Measurements from ENCODE around the gene ZNF334.

ZNF334 gene

DNA sequence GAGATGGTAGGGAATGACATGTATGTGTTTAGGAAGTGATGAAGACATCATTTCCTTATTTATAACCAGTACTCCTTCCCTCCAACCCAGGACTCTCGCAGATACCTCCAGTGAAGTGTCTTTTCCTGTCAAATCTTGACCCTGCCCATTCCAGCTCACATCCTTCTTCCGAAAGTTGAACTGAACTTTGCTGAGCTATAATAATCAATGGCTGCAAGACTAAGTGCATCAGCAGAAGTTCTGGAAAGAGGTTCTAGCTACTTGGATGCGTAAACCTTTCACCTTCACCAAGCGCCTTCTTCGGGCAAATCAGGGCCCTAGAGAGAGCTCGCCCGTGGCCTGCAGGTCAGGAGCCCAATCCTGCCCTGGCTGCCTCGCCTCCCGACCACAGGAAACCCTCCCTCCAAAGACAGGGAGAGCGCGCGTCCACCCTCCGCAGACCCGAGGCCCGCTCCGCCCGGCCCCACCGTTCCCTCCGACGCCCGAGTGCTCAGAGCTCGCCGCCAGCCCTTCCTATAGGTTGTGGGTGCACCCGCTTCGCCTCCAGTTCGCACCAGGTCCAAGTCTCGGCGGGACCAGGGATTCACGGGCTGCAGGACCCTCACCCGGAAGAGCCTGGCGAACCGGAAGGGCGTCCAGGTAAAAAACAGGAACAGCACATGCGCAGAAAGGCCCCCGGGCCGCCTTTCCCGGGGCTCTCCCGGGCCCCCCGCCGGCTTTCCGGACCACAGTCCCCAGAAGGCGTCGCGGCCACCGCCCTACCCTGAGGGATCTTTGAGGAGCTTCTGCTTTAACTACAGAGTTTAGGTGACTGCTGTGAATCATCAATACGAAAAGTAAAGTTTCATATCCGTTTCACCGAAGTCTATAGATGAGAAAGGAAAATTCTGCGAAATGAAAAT, at the start of gene ZNF334:
Gene ZNF334 (minus strand): TSS at position 617 of the 902 bp plus-strand sequence. CDS start 1,457 bp downstream, outside the sequence.
- FAIRE-seq: no peak

DNA sequence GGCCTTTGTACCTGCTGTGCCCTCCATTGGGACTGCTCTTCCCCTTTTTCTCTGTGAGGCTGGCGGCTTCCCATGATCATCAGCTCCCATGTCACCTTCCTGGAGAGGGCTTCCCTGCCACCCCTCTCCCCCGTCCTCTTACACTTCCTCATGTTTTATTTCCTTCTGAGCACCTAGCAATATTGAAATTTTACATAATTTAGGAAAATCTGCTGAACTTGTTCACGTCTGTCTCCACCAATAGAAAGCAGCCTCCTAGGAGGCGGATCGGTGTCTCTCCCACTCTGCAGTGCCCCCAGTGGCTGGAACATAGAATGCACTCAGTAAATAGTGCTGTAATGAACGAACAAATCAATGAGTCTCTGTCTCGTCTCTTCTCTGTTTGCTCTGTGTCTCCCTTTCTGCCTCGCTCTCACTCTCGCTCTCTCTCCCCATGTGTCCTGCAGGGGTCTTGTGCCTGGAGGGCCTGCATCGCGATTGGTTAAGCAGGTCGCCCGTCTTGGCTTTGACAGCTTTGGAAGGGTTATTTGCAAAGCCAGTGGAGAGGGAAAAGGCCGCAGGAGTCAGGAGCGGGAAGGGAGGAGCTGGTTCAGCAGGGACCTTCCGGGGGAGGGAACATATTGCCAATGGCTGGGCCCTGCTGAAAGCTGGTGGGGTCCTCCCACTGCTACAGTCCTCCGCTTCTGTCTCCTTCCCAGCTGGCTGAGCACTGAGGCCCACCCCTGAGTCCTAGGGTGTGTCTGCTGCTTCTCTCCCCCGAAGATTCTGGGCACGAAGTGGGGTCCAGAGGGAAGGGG, 49.2 kb upstream of the ZNF334 start:
- DNase-seq (ENCODE audit: insufficient read length, low spot score) (peak; percentile 67), FAIRE-seq (no peak)
- TF ChIP-seq POLR2A (IDR thresholded peaks at IDR 0.05; ENCODE audit: low read depth, low read length): no peak

More for the DNA sequence above, at the start of gene ZNF334:
- peak; percentile 35; the same call in 1 of the 2 replicates for TF ChIP-seq POLR2A (IDR thresholded peaks at IDR 0.05; ENCODE audit: low read depth, low read length)
- DNase-seq (ENCODE audit: insufficient read length, low spot score): no peak

DNA sequence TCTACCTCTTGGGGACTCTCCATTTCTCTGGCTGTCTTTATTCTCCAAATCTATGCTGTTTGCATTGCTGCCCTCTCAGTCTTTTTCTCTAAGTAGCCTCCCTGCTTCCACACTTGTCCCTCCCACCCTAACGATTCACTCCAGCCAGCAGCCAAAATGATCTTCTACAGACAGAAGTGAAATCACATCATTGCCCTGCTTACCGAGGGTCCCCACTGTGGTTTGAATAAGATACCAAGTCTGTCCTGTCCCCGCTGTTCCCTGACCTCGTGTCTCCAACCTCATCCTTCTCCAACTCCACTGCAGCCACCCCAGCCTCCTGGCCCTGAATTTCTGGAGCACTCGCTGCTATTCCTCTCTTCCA, 48.6 kb upstream of the ZNF334 start:
- DNase-seq (ENCODE audit: insufficient read length, low spot score) (no peak), FAIRE-seq (no peak)
- TF ChIP-seq POLR2A (IDR thresholded peaks at IDR 0.05; ENCODE audit: low read depth, low read length): no peak

DNA sequence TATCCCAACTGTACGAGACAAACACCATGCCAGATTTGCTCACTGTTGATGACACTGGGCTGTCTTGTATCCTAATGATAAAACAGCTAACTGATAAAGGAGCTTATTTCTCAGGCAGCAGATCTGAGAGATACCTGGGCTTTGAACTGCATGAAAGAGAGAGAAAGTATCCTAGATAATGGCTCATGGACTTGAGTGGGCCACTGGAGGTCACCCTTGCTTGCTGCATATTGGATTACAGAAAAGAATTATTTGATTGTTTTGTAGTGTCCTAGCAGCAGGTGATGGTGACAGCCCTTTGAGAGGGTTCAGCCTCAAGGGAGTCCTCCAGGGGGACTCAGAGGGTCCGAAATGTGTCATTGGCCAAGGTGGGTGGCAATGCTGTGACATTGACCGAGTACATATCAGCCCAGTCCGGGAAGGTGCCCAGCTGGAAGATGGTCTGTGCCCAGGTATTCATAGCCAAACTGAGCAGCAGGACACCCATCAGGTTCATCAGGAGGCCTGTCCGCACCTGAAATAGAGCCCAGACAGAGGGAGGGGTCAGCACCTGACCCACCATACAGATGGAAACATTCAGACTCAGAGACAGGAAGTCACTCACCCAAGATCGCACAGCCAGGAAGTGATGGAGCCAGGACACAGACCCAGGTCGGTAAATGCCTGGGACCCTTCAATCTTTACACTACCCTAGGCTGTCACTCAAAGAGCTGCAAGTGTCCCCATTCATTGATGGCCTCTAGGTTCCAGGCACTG, 46.5 kb upstream of the ZNF334 start:
- TF ChIP-seq POLR2A (IDR thresholded peaks at IDR 0.05; ENCODE audit: low read depth, low read length): no peak
- FAIRE-seq (no peak), DNase-seq (ENCODE audit: insufficient read length, low spot score) (no peak)

DNA sequence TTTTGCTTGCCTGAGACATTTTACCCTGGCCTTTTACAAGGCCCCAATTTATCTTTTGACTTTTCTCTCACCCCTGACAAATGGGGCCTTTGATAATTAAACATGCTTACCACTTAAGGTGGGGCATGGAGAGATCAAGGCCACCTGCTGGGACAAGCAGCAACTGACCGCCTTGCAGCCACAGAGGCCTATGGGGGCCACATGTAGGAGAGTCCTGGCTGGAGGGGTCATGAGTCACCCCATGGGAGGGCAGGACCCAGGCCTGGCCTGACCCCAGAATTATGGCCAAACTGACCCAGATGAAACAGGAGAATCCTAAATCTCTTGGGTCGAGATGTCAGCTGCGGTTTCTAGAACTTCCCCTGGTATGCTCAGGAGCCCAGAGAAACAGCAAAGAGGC, 45.6 kb upstream of the ZNF334 start:
- FAIRE-seq (no peak), DNase-seq (ENCODE audit: insufficient read length, low spot score) (no peak)
- TF ChIP-seq POLR2A (IDR thresholded peaks at IDR 0.05; ENCODE audit: low read depth, low read length): no peak

DNA sequence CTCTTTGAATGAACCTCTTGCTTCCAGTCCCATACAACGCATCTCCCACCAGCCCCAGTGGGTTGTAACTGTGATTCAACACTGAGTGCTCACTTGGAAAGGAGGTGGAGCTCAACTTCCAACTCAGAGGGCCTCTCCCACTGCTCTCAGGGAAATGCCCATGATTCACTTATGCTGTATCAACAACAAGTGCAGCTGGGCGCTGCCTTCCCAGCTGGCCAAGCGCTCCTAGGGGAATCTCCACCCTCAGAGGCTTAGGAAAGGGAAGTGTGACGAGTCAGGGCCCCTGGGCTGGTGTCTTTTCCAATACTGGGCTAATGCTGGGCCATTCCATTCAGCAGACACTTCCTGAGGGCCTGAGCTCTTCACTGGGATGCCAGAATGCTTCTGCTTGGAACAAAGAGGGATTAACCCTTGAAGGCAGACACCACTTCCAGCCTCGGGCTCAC, 45.2 kb upstream of the ZNF334 start:
- peak; percentile 81 for FAIRE-seq
- DNase-seq (ENCODE audit: insufficient read length, low spot score): peak; percentile 81
- TF ChIP-seq POLR2A (IDR thresholded peaks at IDR 0.05; ENCODE audit: low read depth, low read length): no peak

DNA sequence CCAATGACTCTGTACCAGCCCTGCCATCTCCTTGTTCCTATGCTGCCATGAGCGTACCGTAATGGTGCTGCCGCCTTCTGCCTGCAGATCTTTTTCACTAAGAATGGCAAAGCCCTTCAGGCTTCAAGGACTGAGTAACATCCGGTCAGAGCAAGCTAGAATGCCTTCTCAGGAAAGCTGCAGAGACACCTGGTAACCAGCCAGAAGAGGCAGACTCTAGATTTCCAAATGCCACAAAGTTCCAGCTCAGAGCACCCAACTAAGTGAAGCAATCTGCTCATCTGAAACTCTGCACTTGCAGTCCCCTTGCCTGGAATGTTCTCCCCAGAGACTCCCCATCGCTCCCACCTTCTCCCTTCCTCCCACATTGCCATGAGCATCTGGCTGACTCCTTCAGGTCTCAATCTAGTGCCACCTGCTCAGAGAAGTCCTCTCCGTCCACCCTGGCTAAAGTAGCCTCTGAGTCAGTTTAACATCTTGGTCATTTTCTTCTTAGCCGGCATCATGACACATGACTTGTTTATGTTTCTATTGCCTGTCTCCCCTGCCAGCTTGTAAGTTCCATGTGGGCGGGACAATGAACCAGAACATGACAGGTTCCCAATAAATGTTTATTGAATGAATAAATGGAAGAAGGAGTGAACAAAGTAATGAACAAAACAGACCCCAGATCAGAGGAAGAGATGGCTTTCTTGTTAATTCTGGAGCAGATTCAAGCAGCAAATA, 44.0 kb upstream of the ZNF334 start:
- no peak for DNase-seq (ENCODE audit: insufficient read length, low spot score)
- FAIRE-seq: no peak
- no peak for TF ChIP-seq POLR2A (IDR thresholded peaks at IDR 0.05; ENCODE audit: low read depth, low read length)

DNA sequence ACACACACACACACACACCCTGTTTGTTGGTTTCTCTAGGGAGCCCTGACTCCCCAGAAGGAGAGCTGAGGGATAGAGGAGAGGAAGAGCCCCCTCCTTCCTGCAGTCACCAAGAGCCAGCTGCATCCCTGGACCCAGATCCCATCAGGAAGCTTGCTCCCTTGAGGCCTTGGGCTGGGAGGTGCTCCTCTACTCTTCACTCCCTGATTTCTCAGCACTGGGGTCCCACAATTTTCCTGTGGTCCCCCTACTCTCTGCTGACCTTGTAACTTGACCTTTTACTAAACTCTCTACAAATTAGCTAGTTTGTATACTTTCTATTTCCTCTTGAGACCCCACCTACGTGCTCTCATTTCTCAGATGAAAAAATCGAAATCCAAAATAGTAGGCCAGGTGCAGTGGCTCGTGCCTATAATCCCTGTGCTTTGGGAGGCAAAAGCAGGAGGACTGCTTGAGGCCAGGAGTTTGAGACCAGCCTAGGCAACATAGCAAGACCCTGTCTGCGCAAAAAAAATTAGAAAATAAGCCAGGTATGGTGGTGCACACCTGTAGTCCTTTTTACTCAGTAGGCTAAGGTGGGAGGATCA, 42.1 kb upstream of the ZNF334 start:
- TF ChIP-seq POLR2A (IDR thresholded peaks at IDR 0.05; ENCODE audit: low read depth, low read length): no peak
- FAIRE-seq (no peak), DNase-seq (ENCODE audit: insufficient read length, low spot score) (no peak)

DNA sequence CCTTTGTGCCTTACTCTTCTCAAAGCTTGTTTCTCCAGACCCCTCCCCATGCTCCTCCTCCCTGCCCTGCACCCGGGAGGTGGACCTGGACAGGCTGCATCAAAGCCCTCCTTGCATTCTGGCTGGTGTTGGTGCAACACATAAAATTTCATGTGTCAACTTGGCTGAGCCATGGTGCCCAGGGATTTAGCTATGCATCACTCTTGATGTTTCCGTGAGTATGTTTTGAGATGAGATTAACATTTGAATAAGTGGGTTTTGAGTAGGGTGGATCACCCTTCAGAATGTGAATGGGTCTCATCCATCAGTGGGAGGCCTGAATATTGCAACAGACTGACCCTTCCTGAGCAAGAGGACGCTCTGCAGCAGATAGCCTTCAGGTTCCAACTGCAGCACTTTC, 41.5 kb upstream of the ZNF334 start:
- no peak for TF ChIP-seq POLR2A (IDR thresholded peaks at IDR 0.05; ENCODE audit: low read depth, low read length)
- DNase-seq (ENCODE audit: insufficient read length, low spot score) (no peak), FAIRE-seq (no peak)

DNA sequence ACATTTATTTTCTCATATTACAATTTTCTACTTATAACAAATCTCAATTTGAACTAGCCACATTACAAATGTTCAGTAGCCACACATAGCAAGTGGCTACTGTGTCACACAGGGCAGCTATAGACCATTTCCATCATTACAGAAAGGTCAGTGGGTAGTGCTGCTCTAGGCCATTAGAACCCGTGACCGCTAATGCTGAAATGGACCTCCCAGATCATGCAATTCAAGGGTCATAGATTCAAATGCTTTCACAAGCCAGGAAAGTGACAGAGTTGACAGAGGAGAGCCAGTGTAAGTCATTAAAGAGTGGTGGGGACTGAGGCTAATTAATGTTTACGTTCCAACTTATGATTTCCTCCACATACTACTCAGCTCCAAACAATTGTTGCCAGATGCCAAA, 40.6 kb upstream of the ZNF334 start:
- TF ChIP-seq POLR2A (IDR thresholded peaks at IDR 0.05; ENCODE audit: low read depth, low read length): no peak
- DNase-seq (ENCODE audit: insufficient read length, low spot score): no peak
- FAIRE-seq: no peak

DNA sequence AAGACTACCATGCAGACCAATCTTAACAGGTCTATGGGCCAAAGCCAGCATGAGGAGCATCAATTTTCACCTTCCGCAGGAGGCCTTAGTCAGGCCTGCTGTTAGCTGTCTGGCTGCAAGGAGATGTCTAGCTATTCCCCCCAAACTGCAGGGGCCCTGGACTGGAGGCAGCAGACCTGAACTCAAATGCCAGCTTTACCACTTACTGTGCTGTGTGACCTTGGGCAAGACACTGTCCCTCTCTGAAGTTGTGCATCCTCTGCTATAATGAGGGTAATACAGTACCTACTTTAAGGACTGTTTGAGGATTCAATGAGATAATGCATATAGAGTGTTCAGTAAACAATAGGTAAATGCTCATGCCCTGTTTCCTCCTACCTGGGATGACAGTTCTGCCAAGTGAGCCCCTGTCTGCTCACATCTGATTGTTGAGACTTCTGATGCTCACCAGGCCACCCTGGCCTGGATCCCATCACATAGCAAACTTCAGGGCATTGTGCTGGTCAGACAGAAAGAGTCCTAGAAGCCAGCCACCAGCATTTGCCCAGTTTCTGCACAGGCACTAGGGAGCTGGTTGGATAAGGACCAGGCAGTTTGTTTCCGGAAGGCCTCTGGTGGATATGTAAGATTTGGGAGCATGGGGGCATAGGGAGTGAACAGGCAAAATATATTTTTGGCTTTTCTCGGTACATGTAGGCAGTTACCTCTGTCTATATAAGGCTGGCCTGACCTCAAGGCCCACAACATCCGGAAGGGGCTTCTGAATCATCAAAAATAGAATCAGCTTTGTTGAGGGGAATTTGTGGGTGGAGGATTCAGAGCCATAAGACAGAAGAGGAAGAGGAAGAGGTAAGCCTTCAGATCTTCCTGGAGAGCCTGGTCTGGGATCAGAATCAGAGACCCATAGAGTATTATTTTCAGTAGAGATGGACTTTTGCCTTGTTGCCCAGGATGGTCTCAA, 39.4 kb upstream of the ZNF334 start:
- no peak for TF ChIP-seq POLR2A (IDR thresholded peaks at IDR 0.05; ENCODE audit: low read depth, low read length)
- DNase-seq (ENCODE audit: insufficient read length, low spot score) (no peak), FAIRE-seq (no peak)
